K562 (cell line): ENCODE data around the gene ALDH7A1. TPM values are rescaled to one million over a fixed set of nuclear protein-coding genes. Genes with fewer than 3 reads are reported as not detected.
A peak's percentile ranks its signal among the peaks of the same experiment; 100 is the strongest.

Experiments
- ATAC-seq: fragments of 200-7000 bp; cut with Tn5 transposase; 3 replicates; pipeline ENCODE4 v1.9.1; 2020; ENCODE audit warnings: moderate library complexity
- BruUV-seq: library from RNA; stranded (reverse); fragments of 400-500 nt; replicated peaks from 2 replicates; lab custom pipeline; 2021; lab: Mats Ljungman, UMichigan
- CTCF ChIA-PET: fragments of 300-600 bp; formaldehyde crosslinking; extraction: SDS; loops from one replicate; lab custom pipeline; 2021; ENCODE audit warnings: low intra/inter-chr PET ratio; lab: Yijun Ruan, JAX
- POLR2A ChIA-PET: fragments of 300-600, 350-650 bp; sonication (Branson Sonifier 250); formaldehyde crosslinking; extraction: SDS; loops from one replicate; lab custom pipeline; 2021; ENCODE audit warnings: antibody characterized with exemption, inconsistent platforms; lab: Yijun Ruan, JAX
- DNase-seq, 4 experiments: peaks; one replicate each; pipeline versions ENCODE4 v3.0.0 to v3.0.0-alpha.2; 2011 to 2018; ENCODE audit warnings: low spot score in 3 of 4, mixed read lengths in 3 of 4; ENCODE audit errors: extremely low read depth in 1 of 4
- FAIRE-seq: peaks from 2 replicates; lab custom pipeline; 2011; peaks lifted over from hg19 to GRCh38; lab: Jason Lieb, UNC
- H2AFZ ChIP-seq: 2 replicates; pipeline ENCODE4 v1.6.0; 2011; ENCODE audit warnings: low read depth, low read length, control low read depth, inconsistent platforms
- H3K27ac ChIP-seq: fragments of 200-600 bp; 3 replicates; pipeline ENCODE4 v1.8.0; 2011; ENCODE audit warnings: low read depth, mild to moderate bottlenecking, control low read depth, inconsistent platforms, low read length, moderate library complexity, mixed read lengths; ENCODE audit errors: extremely low read depth
- H3K27me3 ChIP-seq, 2 experiments: fragments of 300-600 bp in 1 of 2; 2 replicates in 1 of 2; 3 replicates in 1 of 2; pipeline versions ENCODE4 v1.6.0 to v1.8.0; 2011; ENCODE audit warnings: inconsistent platforms in 2 of 2, low read length in 2 of 2, mild to moderate bottlenecking in 1 of 2, mixed read lengths in 1 of 2, moderate library complexity in 1 of 2; ENCODE audit not compliant: control insufficient read depth in 2 of 2, insufficient read depth in 2 of 2
- H3K36me3 ChIP-seq: fragments of 300-600 bp; 3 replicates; pipeline ENCODE4 v1.8.0; 2011; ENCODE audit warnings: mild to moderate bottlenecking, low read length, inconsistent platforms; ENCODE audit not compliant: control insufficient read depth, insufficient read depth
- H3K4me1 ChIP-seq, 2 experiments: fragments of 200-600 bp in 1 of 2; replicated peaks in 1 of 2; 2 replicates in 1 of 2; 3 replicates in 1 of 2; pipeline versions ENCODE4 v1.5.1 to v1.8.0; 2011; ENCODE audit warnings: inconsistent platforms in 2 of 2, low read length in 2 of 2, mild to moderate bottlenecking in 1 of 2, mixed read lengths in 1 of 2, moderate library complexity in 1 of 2; ENCODE audit not compliant: control insufficient read depth in 2 of 2, insufficient read depth in 2 of 2
- H3K4me2 ChIP-seq: 2 replicates; pipeline ENCODE4 v1.6.1; 2011; ENCODE audit warnings: low read length, control low read depth, inconsistent platforms, mixed read lengths; ENCODE audit not compliant: insufficient read depth
- H3K4me3 ChIP-seq: fragments of 200-600 bp; sonication (generic), shearing (Covaris generic); 2 replicates; pipeline ENCODE4 v1.5.1; 2016; ENCODE audit warnings: control low read depth, inconsistent platforms
- H3K79me2 ChIP-seq: fragments of 200-600 bp; 3 replicates; pipeline ENCODE4 v1.8.0; 2011; ENCODE audit warnings: low read length, inconsistent platforms; ENCODE audit not compliant: control insufficient read depth, insufficient read depth
- H3K9ac ChIP-seq, 2 experiments: 2 replicates each; pipeline versions ENCODE4 v1.6.0 to v1.6.1; 2011; ENCODE audit warnings: low read depth in 2 of 2, low read length in 2 of 2, control low read depth in 1 of 2, inconsistent platforms in 1 of 2, mild to moderate bottlenecking in 1 of 2, mixed read lengths in 1 of 2; ENCODE audit not compliant: insufficient read depth in 1 of 2
- H3K9me1 ChIP-seq: one replicate; pipeline ENCODE4 v1.6.0; 2011; ENCODE audit warnings: inconsistent platforms, mild to moderate bottlenecking, low read length, moderate library complexity; ENCODE audit not compliant: control insufficient read depth, insufficient read depth
- H3K9me3 ChIP-seq: replicated peaks from 2 replicates; pipeline ENCODE4 v1.5.1; 2011; ENCODE audit warnings: low read depth, low read length, inconsistent platforms; ENCODE audit not compliant: control insufficient read depth, insufficient read depth
- H4K20me1 ChIP-seq: replicated peaks from 2 replicates; pipeline ENCODE4 v1.6.1; 2011; ENCODE audit warnings: low read length, inconsistent platforms, mixed read lengths; ENCODE audit not compliant: control insufficient read depth, insufficient read depth
- DDX20 ChIP-seq: fragments of 450-650 bp; IDR thresholded peaks from 2 replicates; pipeline ENCODE4 v1.6.1; 2016; ENCODE audit warnings: missing genetic modification characterization, low read depth, mild to moderate bottlenecking, missing compliant biosample characterization, moderate library complexity
- EP300 ChIP-seq: IDR thresholded peaks from 2 replicates; pipeline ENCODE4 v1.6.1; 2012; ENCODE audit warnings: low read length, improper control_type of control experiment
- IRF9 ChIP-seq: fragments of 450-650 bp; IDR thresholded peaks from 2 replicates; pipeline ENCODE4 v1.6.1; 2016; ENCODE audit warnings: missing biosample characterization, missing genetic modification characterization
- MCM3 ChIP-seq: fragments of 450-650 bp; IDR thresholded peaks from 2 replicates; pipeline ENCODE4 v1.6.1; 2016
- NR3C1 ChIP-seq: sonication (generic); formaldehyde crosslinking; IDR thresholded peaks from 2 replicates; pipeline ENCODE4 v1.8.1; 2022; ENCODE audit warnings: missing genetic modification reagents
- RBM25 ChIP-seq: fragments of 200-400 bp; formaldehyde crosslinking; IDR thresholded peaks from 2 replicates; pipeline ENCODE4 v1.6.1; 2018; ENCODE audit warnings: low read length, low read depth, moderate library complexity; ENCODE audit not compliant: severe bottlenecking
- SMAD1 ChIP-seq: fragments of 150-350 bp; IDR thresholded peaks from 2 replicates; pipeline ENCODE4 v1.6.1; 2014; ENCODE audit warnings: low read length, low read depth; ENCODE audit not compliant: partially characterized antibody
- ZNF121 ChIP-seq: sonication (generic); formaldehyde crosslinking; conservative IDR thresholded peaks from 2 replicates; pipeline ENCODE4 v1.8.0; 2022; ENCODE audit warnings: missing genetic modification reagents
- WGBS: fragments of 100-300 bp; shearing (Covaris generic); methylation state at CpG from one replicate; pipeline ENCODE4 v1.1.6; 2016; ENCODE audit warnings: low coverage, mixed read lengths; ENCODE audit not compliant: insufficient coverage; ENCODE audit errors: missing lambda C conversion rate; 5-methylcytosine and 5-hydroxymethylcytosine counted together
- in situ Hi-C: fragments of 300-500 bp; cut with MboI; formaldehyde crosslinking; loops from 4 replicates; pipeline ENCODE4 v1.15.0; 2018; ENCODE audit warnings: inconsistent platforms, mixed read lengths
- intact Hi-C: fragments of 100-400 bp; cut with micrococcal nuclease; formaldehyde crosslinking; loops from 2 replicates; pipeline ENCODE4 v1.14.2; 2022
- polyA plus RNA-seq, 8 experiments: library from polyadenylated mRNA; depleted of rRNA in 4 of 8; stranded (reverse) in 5 of 8; unstranded in 3 of 8; fragments of >200 nt; fragmentation: Nextera tagmentation in 2 of 8; fragmentation: Illumina TruSeq in 1 of 8; extraction: Ambion mirVana in 2 of 8; extraction: Trizol in 1 of 8; gene quantifications; 2 replicates each; pipeline versions ENCODE4 v1.2.1 to v1.2.3, GENCODE V29; 2011 to 2014; ENCODE audit warnings: inconsistent platforms in 1 of 8, missing spikeins in 1 of 8
- total RNA-seq, 7 experiments: library from RNA; depleted of rRNA in 6 of 7; stranded (reverse); fragments of >200 nt in 6 of 7; fragmentation: Illumina TruSeq in 2 of 7; extraction: Trizol in 2 of 7; gene quantifications; 2 replicates each; pipeline versions ENCODE4 v1.2.1 to v1.2.3, GENCODE V29; 2011 to 2021; ENCODE audit warnings: low replicate concordance in 1 of 7
- TF ChIP-seq, protein P1 (sequence below): fragments of 450-650 bp; formaldehyde crosslinking; conservative IDR thresholded peaks from 2 replicates; pipeline ENCODE4 v1.4.0; 2022; ENCODE audit warnings: mild to moderate bottlenecking, missing genetic modification characterization
- TF ChIP-seq, protein P2 (sequence below): sonication (generic); formaldehyde crosslinking; IDR thresholded peaks from 2 replicates; pipeline ENCODE4 v1.8.0; 2022; ENCODE audit warnings: mild to moderate bottlenecking, missing genetic modification reagents
- TF ChIP-seq, protein P3 (sequence below), 2 experiments: fragments of 450-650 bp; formaldehyde crosslinking in 1 of 2; IDR thresholded peaks; 2 replicates each; pipeline versions ENCODE4 v1.4.0 to v1.6.1; 2014 to 2020; ENCODE audit warnings: mild to moderate bottlenecking in 2 of 2, borderline replicate concordance in 1 of 2, low read depth in 1 of 2

ALDH7A1 gene
- total and polyA plus RNA-seq, 9 of the 15 experiments (the other 6 are each of a cell fraction or from before 2014, with no cell fraction given): 0.04 to 0.49 TPM; not detected in 7

DNA sequence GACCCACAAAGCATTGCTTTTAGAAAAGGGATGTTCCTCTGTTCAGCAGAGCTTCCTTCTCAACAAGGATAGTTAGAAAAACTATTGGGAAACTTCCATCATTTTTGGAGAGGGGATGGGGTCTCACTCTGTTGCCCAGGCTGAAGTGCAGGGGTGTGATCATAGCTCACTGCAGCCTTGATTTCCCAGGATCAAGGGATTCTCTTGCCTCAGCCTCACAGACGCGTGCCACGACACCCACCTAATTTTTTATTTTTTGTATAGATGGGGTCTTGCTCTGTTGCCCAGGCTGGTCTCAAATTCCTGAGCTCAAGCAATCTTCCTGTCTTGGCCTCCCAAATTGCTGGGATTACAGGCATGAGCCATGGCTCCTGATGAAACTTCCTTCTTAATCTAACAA is 40.6 kb upstream of the ALDH7A1 start:
- POLR2A ChIA-PET: interaction anchor here (2.6 kb wide), 1 partner anchor 11 kb away, joined by 6 read pairs; no protein-coding TSS in a partner anchor
- H3K4me1 ChIP-seq: no peaks in the 10 kb centered on the region
- BruUV-seq: no TSS peak
- in situ Hi-C loops (loop anchor here (25.0 kb wide), 1 partner anchor 677 kb away; no protein-coding TSS in a partner anchor), intact Hi-C loops (no loop called here)
- H2AFZ ChIP-seq: no peak overlapping the region
- CTCF ChIA-PET: no interaction called here
- no peak overlapping the region for H3K27ac ChIP-seq
- no peak overlapping the region for H3K4me3 ChIP-seq
- WGBS: 0% methylated on average over 3 of the region's 3 CpGs
- H3K79me2 ChIP-seq: no peaks in the 10 kb centered on the region
- no peak overlapping the region for H3K4me2 ChIP-seq
- ATAC-seq (no peak), DNase-seq (no peak), FAIRE-seq (no peak)
- H4K20me1 ChIP-seq: no peaks in the 10 kb centered on the region
- no peaks in the 10 kb centered on the region for H3K9me3 ChIP-seq
- H3K9ac ChIP-seq: no peak overlapping the region
- H3K9me1 ChIP-seq: no peaks in the 10 kb centered on the region
- H3K36me3 ChIP-seq: no peaks in the 10 kb centered on the region
- H3K27me3 ChIP-seq: no peaks in the 10 kb centered on the region; a peak in 1 of 5 replicates
- TF ChIP-seq DDX20: no peak
- no peak for TF ChIP-seq SMAD1
- TF ChIP-seq, protein P1, sequence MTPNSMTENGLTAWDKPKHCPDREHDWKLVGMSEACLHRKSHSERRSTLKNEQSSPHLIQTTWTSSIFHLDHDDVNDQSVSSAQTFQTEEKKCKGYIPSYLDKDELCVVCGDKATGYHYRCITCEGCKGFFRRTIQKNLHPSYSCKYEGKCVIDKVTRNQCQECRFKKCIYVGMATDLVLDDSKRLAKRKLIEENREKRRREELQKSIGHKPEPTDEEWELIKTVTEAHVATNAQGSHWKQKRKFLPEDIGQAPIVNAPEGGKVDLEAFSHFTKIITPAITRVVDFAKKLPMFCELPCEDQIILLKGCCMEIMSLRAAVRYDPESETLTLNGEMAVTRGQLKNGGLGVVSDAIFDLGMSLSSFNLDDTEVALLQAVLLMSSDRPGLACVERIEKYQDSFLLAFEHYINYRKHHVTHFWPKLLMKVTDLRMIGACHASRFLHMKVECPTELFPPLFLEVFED (CRISPR knock-in tag): no peak
- TF ChIP-seq, protein P2, sequence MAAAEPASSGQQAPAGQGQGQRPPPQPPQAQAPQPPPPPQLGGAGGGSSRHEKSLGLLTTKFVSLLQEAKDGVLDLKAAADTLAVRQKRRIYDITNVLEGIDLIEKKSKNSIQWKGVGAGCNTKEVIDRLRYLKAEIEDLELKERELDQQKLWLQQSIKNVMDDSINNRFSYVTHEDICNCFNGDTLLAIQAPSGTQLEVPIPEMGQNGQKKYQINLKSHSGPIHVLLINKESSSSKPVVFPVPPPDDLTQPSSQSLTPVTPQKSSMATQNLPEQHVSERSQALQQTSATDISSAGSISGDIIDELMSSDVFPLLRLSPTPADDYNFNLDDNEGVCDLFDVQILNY (CRISPR knock-in tag): no peak
- TF ChIP-seq NR3C1 (CRISPR knock-in tag): no peak
- TF ChIP-seq EP300: no peak
- no peak for TF ChIP-seq IRF9 (tag)
- TF ChIP-seq MCM3: no peak
- peak; percentile 74 for TF ChIP-seq ZNF121 (CRISPR knock-in tag)
- peak; percentile 9 for TF ChIP-seq RBM25
- TF ChIP-seq, protein P3, sequence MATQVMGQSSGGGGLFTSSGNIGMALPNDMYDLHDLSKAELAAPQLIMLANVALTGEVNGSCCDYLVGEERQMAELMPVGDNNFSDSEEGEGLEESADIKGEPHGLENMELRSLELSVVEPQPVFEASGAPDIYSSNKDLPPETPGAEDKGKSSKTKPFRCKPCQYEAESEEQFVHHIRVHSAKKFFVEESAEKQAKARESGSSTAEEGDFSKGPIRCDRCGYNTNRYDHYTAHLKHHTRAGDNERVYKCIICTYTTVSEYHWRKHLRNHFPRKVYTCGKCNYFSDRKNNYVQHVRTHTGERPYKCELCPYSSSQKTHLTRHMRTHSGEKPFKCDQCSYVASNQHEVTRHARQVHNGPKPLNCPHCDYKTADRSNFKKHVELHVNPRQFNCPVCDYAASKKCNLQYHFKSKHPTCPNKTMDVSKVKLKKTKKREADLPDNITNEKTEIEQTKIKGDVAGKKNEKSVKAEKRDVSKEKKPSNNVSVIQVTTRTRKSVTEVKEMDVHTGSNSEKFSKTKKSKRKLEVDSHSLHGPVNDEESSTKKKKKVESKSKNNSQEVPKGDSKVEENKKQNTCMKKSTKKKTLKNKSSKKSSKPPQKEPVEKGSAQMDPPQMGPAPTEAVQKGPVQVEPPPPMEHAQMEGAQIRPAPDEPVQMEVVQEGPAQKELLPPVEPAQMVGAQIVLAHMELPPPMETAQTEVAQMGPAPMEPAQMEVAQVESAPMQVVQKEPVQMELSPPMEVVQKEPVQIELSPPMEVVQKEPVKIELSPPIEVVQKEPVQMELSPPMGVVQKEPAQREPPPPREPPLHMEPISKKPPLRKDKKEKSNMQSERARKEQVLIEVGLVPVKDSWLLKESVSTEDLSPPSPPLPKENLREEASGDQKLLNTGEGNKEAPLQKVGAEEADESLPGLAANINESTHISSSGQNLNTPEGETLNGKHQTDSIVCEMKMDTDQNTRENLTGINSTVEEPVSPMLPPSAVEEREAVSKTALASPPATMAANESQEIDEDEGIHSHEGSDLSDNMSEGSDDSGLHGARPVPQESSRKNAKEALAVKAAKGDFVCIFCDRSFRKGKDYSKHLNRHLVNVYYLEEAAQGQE (IDR thresholded peaks at IDR 0.05; ENCODE audit: borderline replicate concordance): no peak
- TF ChIP-seq, protein P3 (CRISPR knock-in tag; IDR thresholded peaks at IDR 0.05; ENCODE audit: low read depth): no peak
